ENCODE data around the gene LRP1. TPM values are rescaled to one million over a fixed set of nuclear protein-coding genes. Genes with fewer than 3 reads are reported as not detected.
A peak's percentile ranks its signal among the peaks of the same experiment; 100 is the strongest.

The LRP1 gene
- total RNA-seq, 1 donor from 2014 or later, result 708 TPM

GRCh38 chr12:57133013-57133569, 4.8 kb downstream of the LRP1 start:
- no peaks in the 10 kb centered on the region for H3K9me3 ChIP-seq
- TF ChIP-seq CTCF (IDR thresholded peaks at IDR 0.05), result no peak
- H3K27me3 ChIP-seq, result no peaks in the 10 kb centered on the region
- peaks cover 36 to 71% of the 10 kb centered on the region in 2 donors for H3K4me1 ChIP-seq
- DNase-seq (ENCODE audit: low spot score in 2 of 2), result peak in 1 of 2 donors; percentile 65
- no peaks in the 10 kb centered on the region for H3K36me3 ChIP-seq
- peak overlapping the region; percentile 38 to 96 for H3K4me3 ChIP-seq
- peak overlapping the region; percentile 91 to 99 for H3K27ac ChIP-seq
- intact Hi-C loops (cut with DNase I), result no loop called here

- intact Hi-C loops (cut with DNase I), result no loop called here
- Histone ChIP-seq H3K27me3 (no peaks in the 10 kb centered on the region), H3K9me3 (no peaks in the 10 kb centered on the region), H3K4me3 (peak overlapping the region; percentile 7 to 96), H3K36me3 (peaks cover 0 to 8% of the 10 kb centered on the region in 2 donors), H3K4me1 (peaks cover 36 to 73% of the 10 kb centered on the region in 2 donors), H3K27ac (peak overlapping the region; percentile 91 to 99)
- no peak for DNase-seq (ENCODE audit: low spot score in 2 of 2)
- TF ChIP-seq CTCF (IDR thresholded peaks at IDR 0.05), result no peak
These were observed 5.6 kb downstream of the LRP1 start for GRCh38 chr12:57133916-57134315.

GRCh38 chr12:57134949-57135348, 6.7 kb downstream of the LRP1 start:
- Histone ChIP-seq H3K4me3 (peak overlapping the region in 1 of 2 donors; percentile 52), H3K4me1 (peaks cover 36 to 73% of the 10 kb centered on the region in 2 donors), H3K27ac (peak overlapping the region; percentile 91 to 99), H3K27me3 (no peaks in the 10 kb centered on the region), H3K36me3 (peaks cover 7 to 18% of the 10 kb centered on the region in 2 donors), H3K9me3 (no peaks in the 10 kb centered on the region)
- TF ChIP-seq CTCF (IDR thresholded peaks at IDR 0.05), result no peak
- intact Hi-C loops (cut with DNase I), result no loop called here
- DNase-seq (ENCODE audit: low spot score in 2 of 2), result no peak

GRCh38 chr12:57135527-57136326, 7.4 kb downstream of the LRP1 start:
- DNase-seq (ENCODE audit: low spot score in 2 of 2), result peak in 1 of 2 donors; percentile 84
- peak overlapping the region; percentile 17 to 52 for H3K4me3 ChIP-seq
- no peaks in the 10 kb centered on the region for H3K27me3 ChIP-seq
- TF ChIP-seq CTCF (IDR thresholded peaks at IDR 0.05), result no peak
- H3K27ac ChIP-seq, result peak overlapping the region; percentile 91 to 99
- peaks cover 14 to 25% of the 10 kb centered on the region in 2 donors for H3K36me3 ChIP-seq
- no peaks in the 10 kb centered on the region for H3K9me3 ChIP-seq
- H3K4me1 ChIP-seq, result peaks cover 31 to 66% of the 10 kb centered on the region in 2 donors
- intact Hi-C loops (cut with DNase I), result no loop called here

- Histone ChIP-seq H3K27ac (peak overlapping the region; percentile 91 to 99), H3K4me3 (no peak overlapping the region), H3K4me1 (peaks cover 16 to 41% of the 10 kb centered on the region in 2 donors), H3K36me3 (peaks cover 42 to 54% of the 10 kb centered on the region in 2 donors), H3K27me3 (no peaks in the 10 kb centered on the region), H3K9me3 (no peaks in the 10 kb centered on the region)
- peak in 1 of 2 donors; percentile 88 for DNase-seq (ENCODE audit: low spot score in 2 of 2)
- TF ChIP-seq CTCF (IDR thresholded peaks at IDR 0.05), result no peak
- intact Hi-C loops (cut with DNase I), result no loop called here
These were observed 10.4 kb downstream of the LRP1 start for GRCh38 chr12:57138526-57139272.
